NCI-H1694 (cell line): ENCODE measurements around the gene PDCD2L.
"Not testable (repeated sequence)": the region's sequence is repeated elsewhere in the genome, so short reads cannot be mapped to it uniquely, and the experiment has no call there.

Experiments used
- DNase-seq: peaks from one replicate; lab custom pipeline; 2025; lab: John Stamatoyannopoulos, UW

PDCD2L gene

DNA sequence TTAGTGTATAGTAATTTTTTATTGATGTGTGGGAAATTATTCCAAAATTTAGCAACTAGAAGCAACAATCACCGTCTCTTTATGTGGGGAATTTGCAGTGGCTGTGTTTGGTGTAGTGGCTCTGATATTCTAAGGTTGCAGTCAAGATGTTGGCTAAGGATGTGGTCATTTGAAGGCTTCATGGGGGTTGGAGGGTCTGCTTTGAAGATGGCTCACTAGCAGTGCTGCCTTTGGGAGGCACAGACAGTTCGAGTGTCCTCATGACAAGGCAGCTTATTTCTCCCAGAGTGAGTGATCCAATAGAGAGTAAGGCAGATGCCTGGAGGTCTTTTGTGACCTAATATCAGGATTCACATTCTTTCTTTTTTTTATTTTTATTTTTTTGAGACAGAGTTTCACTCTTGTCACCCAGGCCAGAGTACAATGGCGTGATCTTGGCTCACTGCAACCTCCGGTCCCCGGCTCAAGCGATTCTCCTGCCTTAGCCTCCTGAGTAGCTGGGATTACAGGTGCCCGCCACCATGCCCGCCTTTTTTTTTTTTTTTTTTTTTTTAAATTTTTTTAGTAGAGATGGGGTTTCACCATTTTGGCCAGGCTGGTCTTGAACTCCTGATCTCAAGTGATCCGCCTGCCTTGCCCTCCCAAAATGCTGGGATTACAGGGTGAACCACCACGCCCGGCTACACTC, 30.5 kb upstream of the PDCD2L start:
- no peak for DNase-seq

DNA sequence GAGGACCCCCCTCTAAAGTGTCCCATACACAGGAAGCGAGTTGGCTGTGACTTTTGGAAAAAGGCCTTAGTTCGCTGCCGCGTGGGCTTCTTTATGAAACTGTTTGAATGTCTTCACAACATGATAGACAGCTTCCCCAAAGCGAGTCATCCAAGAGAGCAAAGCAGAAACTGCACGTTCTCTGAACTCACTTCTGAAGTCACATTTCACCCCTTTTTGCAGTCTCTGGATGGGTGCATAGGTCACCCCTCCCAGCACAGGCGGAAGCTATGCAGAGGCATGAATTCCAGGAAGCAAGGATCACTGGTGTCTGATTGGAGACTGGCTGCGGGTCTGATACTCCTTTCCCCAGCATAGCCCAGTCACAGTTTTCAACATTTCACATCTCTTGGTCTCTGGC, 28.6 kb upstream of the PDCD2L start:
- no peak for DNase-seq

DNA sequence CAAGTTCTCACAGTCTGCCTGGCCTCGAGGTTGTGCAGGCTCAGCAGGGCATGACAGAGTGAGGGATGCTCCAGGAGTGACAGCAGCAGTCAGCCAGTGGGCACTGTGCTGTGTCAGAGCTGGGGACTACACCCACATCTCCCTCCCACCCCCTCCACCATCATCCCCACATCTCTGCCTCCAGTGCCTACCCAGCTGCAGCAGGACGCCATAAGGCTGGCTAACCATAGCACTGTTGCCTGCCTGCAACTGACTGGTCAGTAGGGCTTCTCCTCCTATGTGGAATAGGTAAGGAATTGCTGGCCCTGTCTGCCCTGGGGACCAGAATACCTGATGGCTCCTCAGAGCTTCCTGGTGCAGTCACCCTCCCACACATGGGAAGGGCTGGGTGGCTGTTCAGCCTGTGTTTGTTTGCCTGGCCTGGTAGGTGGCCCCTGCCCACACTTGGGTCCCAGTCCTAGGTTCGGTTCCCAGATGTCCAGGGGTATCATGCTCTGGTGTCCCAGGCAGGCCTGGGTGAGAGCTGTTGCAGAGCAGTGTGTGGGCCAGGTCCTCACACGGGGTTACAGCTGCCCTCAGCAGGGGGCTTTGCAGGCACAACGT, 23.5 kb upstream of the PDCD2L start:
- no peak for DNase-seq

DNA sequence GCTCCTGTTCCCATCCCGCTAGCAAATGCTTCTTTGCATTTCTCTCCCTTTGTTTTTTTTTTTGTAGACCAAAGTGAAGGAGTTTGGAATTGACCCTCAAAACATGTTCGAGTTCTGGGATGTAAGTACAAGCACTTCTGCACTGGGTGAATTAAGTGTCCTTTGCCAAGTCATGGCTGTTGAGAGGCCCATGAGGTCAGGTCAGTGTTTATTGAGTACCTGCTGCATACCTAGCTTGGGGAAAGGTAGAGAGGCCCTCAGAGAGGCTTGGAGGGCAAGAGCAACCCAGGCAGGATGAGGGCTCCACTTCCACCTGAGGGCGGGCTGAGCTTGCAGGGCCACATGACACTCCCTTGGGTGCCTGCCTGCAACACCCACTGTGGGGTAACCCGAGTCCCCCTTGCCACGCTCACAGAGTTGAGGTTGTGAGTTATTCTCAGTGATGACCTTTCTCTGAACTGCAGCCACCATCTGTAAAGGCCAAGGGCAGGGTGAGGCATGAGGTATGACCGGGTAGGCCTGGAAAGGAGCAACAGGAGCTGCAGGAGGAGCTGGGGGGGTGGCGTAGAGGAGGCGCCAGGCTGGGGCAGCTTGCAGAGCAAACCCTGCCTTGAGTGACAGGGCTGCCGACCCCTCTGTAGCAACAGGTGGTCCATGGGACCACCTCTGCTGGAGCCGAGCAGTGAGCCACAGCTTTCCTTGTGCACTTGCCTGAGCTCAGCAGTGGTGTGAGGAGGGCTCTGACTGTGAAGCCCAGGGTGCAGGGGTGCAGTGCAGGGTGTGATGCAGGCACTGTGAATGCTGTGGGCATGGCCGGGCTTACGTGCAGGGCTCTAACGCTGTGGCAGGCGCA, 22.6 kb upstream of the PDCD2L start:
- no peak for DNase-seq

DNA sequence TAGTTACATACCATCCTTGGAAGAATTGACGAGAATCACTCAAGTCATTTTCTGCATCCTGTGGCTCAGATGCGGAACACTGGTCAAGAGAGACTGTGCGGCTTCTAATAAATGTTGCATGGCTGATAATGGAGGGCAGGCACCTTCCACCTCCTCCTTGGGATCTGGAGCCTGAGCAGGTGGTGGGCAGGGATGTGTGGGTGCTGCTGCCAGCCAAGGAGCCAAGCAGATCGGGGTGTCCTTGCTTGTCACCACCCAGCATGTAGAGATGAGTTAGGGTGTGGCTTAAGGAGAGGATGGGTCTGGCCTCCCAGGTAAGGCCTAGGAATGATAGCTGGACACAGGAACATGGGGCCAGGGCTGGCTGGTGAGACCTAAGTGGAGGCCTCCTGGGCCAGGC, 21.7 kb upstream of the PDCD2L start:
- DNase-seq = no peak

DNA sequence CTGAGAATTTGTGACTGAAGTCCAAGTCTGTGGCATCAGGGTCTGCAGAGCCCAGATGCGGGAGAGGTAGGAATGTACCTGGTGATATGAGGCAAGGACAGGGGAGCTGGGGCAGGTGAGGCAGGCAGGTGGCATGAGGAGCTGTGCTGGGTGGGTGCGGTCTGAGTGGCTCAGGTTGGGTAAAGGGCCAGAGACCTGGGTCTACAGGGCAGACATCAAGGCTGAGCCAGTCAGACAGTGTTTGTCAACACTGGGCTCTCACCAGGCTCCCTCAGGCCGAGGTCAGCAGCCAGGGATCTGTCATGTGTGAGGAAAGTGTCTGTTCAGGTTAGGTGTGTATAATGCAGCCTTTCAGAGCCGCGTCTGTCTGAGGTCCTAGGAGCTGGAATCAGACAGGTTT, 20.6 kb upstream of the PDCD2L start:
- no peak for DNase-seq

DNA sequence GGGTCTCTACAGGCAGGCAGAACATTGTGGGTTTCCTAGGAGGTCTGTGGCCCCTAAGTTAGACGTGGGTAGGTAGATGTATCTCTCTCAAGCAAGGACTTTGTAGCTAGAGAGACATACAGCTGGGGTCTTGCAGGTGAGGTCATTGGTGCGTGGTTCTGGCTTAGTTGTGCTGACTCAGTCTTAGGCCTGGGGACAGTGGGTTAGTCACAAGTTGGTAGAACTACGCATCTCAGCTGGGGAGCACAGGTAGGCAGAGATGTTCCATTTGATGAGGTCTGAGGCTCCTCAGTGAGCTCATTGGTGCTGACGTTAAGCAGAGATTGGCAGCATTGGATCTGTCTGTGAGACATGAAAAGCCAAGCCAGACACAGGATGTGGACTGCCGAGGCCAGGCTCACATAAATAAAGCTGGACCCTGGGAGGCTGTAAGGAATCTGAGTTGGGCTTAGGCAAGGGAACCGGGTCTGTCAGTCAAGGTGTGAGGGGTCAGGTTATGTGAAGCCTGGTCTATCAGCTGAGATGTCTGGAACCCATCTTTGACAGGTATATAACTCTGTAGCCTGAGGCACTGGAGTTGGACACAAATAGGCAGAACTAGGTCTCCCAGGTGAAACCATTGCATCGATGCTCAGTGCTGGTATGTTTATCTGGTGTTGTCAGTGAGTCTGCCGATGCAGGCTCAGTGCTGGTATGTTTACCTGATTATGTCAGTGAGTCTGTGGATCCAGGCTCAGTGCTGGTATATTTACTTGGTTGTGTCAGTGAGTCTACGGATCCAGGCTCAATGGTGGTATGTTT, 17.4 kb upstream of the PDCD2L start:
- DNase-seq = no peak

DNA sequence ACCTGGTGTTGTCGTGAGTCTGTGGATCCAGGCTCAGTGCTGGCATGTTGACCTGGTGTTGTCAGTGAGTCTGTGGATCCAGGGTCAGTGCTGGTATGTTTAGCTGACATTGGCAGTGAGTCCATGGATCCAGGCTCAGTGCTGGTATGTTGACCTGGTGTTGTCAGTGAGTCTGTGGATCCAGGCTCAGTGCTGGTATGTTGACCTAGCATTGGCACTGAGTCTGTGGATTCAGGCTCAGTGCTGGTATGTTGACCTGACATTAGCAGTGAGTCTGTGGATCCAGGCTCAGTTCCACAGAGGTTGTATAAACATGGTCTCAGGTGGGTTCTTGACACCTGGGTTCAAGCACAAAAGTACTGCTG, 16.8 kb upstream of the PDCD2L start:
- DNase-seq = no peak

DNA sequence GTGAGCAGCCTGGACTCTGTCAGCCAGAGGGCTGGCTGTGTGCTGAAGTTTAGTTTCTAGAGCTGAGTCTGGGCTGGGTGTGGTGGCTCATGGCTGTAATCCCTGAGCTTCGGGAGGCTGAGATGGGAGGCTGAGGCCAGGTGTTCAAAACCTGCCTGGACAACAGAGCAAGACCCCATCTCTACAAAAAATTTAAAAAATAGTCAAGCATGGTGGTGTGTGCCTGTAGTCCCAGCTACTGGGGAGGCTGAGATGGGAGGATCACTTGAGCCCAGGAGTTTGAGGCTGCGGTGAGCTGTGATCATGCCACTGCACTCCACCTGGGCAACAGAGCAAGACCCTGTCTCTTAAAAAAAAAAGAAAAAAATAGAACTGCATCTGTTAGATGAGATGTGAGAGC, 15.5 kb upstream of the PDCD2L start:
- DNase-seq = not testable (repeated sequence)

DNA sequence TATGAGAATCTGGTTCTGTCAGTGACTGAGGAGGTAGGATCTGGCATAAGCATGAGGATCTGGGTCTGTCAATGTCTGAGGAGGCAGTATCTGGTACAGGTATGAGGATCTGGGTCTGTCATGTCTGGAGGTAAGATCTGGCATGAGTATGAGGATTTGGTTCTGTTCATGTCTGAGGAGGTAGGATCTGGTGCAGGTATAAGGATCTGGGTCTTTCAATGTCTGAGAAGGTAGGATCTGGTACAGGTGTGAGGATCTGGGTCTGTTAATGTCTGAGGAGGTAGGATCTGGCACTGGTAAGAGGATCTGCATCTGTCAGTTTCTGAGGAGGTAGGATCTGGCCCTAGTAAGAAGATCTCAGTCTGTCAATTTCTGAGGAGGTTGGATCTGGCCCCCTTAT, 12.4 kb upstream of the PDCD2L start:
- DNase-seq = no peak

DNA sequence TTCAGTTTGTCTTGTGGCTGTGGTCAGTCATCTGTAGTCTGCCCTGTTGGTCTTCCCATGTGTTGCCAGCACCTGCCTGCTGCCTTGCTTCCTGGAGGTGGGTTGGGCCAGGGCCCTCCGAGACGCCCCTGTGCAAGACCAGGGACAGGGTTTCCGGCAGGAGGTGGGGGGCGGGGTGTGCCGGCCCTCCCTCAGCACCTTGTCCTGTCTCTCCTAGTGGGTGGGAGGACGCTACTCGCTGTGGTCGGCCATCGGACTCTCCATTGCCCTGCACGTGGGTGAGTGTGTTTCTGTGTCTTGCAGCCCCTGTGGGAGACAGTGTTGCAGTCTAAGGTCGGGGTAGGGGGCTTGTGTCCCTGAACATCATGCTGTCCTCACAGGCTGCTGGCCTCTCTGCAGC, 11.2 kb upstream of the PDCD2L start:
- DNase-seq = no peak

DNA sequence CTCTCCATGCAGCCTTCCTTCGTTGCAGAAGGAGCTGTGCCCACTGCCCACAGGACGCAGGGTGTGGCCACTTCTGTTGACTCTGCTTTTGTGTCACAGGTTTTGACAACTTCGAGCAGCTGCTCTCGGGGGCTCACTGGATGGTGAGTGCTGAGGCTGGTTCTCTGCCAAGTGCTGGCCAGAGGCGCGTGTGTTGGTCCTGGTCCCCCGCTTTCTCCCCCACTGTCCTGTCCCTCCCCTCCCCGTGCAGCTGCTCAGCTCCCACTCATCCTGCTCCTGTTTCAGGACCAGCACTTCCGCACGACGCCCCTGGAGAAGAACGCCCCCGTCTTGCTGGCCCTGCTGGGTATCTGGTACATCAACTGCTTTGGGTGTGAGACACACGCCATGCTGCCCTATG, 10.6 kb upstream of the PDCD2L start:
- no peak for DNase-seq

DNA sequence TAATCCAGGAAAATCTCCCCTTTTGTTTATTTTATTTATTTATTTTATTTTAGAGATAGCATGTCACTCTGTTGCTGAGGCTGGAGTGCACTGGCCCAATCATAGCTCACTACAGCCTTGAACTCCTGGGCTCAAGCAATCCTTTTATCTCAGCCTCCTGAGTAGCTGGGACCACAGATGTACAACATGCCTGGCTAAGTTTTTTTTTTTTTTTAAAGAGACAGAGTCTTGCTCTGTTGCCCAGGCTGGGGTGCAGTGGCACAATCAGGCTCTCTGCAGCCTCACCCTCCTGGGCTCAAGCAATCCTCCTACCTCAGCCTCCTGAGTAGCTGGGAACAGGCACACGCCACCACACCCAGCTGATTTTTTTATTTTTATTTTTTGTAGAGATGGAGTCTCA, 6.3 kb upstream of the PDCD2L start:
- DNase-seq = no peak

DNA sequence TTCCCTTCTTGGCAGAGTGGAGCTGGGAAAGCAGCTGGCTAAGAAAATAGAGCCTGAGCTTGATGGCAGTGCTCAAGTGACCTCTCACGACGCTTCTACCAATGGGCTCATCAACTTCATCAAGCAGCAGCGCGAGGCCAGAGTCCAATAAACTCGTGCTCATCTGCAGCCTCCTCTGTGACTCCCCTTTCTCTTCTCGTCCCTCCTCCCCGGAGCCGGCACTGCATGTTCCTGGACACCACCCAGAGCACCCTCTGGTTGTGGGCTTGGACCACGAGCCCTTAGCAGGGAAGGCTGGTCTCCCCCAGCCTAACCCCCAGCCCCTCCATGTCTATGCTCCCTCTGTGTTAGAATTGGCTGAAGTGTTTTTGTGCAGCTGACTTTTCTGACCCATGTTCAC, 4.3 kb upstream of the PDCD2L start:
- DNase-seq = no peak

DNA sequence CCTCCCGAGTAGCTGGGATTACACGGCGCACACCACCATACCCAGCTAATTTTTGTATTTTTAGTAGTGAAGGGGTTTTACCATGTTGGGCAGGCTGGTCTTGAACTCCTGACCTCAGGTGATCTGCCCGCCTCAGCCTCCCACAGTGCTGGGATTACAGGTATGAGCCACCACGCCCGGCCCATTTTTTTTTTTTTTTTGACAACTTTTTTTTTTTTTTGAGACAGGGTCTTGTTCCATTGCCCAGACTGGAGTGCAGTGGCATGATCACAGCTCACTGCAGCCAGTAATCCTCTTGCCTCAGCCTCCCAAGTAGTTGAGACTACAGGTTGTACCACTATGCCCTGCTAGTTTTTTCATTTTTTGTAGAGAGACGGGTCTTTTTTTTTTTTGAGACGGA, 3.4 kb upstream of the PDCD2L start:
- DNase-seq = not testable (repeated sequence)

DNA sequence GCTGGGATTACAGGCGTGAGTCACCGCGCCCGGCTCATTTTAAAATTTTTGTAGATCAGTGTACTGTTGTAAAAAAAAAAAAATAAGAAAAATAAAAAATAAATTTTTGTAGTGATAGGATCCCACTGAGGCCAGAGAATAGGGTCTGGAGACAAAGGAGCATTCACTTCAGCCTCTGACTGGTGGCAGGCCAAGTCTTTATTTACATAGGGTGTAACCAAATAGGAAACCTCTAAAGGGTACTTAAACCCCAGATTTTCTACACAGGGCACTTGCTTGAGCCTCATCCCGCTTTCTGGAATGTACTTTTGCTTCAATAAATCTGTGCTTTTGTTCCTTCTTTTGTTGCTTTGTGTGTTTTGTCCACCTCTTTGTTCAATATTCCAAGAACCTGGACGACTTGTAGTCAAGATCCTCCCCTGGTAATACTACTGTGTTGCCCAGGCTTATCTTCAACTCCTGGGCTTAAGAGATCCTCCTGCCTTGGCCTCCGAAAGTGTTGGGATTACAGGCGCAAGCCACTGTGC, 2.1 kb upstream of the PDCD2L start:
- DNase-seq = no peak

DNA sequence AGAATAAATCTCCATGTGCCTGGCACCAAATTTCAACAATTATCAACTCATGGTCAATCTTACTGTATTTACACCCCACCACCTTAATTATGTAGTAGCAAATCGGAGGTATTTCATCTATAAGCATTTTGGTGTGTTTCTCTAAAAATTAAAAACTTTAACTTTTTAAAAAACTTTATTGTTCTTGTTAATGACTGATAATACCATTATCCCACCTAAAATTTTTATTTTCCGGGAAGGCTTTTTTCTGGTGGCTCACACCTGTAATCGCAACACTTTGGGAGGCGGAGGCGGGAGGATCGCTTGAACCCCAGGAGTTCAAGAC, 453 bp upstream of the PDCD2L start:
- DNase-seq = no peak

DNA sequence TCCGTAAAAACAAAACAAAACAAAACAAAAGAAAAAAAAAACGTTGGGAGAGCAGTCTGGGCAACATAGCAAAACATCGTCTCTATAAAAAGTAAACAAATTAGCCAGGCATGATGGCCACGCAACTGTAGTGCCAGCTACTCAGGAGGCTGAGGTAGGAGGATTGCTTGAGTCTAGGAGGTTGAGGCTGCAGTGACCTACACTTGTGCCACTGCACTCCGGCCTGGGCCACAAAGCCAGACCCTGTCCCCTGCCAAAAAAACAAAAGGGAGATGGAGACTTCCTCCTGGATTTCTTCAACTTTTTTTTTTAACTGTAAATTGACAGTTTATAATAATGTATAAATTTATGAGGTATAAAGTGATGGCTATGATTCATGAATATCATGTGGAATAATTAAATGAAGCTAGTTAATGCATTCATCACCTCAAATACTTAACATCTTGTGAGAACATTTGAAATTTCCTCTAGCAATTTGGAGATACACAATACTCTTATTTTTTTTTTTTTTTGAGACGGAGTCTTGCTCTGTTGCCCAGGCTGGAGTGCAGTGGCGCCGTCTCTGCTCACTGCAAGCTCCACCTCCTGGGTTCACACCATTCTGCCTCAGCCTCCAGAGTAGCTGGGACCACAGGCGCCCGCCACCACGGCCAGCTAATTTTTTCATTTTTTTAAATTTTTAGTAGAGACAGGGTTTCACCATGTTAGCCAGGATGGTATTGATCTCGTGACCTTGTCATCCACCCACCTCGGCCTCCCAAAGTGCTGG, 1.9 kb downstream of the PDCD2L start:
- no peak for DNase-seq

DNA sequence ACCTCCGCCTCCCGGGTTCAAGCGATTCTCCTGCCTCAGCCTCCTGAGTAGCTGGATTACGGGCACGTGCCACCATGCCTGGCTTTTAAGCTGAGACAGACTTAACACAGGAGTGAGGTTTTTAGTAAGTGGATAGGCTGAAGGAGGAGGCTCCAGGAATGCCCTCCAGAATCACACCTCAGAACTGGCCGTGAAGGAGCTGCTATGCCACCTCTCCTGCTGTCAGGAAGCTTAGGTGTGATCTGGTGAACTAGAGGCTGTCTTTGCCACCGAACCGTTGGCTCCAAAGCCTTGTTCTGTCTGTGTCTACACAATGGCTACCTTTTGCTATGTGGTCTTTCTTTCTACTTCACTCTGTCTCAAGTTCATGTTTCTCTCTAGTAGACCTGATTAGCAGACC, 4.2 kb downstream of the PDCD2L start:
- DNase-seq = no peak

DNA sequence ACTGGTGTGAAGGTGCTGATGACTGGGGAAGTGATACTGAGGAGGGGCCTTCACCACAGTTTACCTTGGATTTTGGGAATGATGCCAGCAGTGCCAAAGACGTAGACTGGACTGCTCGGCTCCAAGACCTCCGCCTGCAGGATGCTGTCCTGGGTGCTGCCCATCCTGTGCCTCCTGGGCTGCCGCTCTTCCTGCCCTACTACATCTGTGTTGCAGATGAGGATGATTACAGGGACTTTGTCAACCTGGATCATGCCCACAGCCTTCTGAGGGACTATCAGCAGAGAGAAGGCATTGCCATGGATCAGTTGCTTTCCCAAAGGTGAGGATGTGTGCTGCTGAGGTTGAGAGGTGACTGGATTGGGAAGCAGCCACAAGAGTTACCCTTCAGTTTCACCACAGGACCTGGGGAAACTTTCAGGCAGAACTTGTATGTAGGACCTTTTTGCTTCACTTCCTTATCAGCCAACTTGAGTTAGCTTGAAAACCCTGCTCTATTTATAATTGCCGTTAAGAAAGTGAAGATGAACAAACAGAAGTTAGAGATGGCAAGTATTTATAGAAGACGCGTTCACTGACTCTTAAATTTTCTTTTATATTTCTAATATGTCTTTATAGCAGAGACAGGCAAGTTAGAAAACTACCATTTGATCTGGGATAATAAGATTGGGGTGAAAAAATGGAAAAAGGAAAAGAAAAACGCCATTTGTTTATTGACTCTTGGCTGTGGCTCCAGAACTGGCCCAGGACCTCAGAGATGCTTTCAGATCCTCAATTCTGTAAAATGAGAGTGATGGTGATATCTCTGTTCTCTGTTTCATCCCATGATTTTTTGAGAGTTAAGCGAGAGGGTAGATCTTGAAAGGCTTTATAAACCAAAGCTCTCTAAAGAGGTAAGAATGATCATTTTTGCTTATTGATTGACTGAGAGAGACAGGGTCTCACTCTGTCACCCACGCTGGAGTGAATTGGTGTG, 5.3 kb downstream of the PDCD2L start:
- no peak for DNase-seq
